Left ventricle myocardium inferior (tissue), 1 donor: Measurements from ENCODE around the gene MED15. TPM values are rescaled to one million over a fixed set of nuclear protein-coding genes. Genes with fewer than 3 reads are reported as not detected.

Experiments
- DNase-seq: peaks from one replicate; pipeline ENCODE4 v3.0.0-alpha.2; 2020
- H3K27ac ChIP-seq: fragments of 200-600 bp; replicated peaks from 2 replicates; pipeline ENCODE4 v1.8.0; 2021
- H3K27me3 ChIP-seq: fragments of 200-600 bp; 2 replicates; pipeline ENCODE4 v1.8.0; 2021; ENCODE audit warnings: low read depth
- H3K36me3 ChIP-seq: fragments of 200-600 bp; 2 replicates; pipeline ENCODE4 v1.8.0; 2021
- H3K4me1 ChIP-seq: fragments of 200-600 bp; 2 replicates; pipeline ENCODE4 v1.8.0; 2021
- H3K4me3 ChIP-seq: fragments of 200-600 bp; 2 replicates; pipeline ENCODE4 v1.8.0; 2021; ENCODE audit warnings: mild to moderate bottlenecking, moderate library complexity
- H3K9me3 ChIP-seq: fragments of 200-600 bp; replicated peaks from 2 replicates; pipeline ENCODE4 v1.8.0; 2021
- intact Hi-C: fragments of 100-400 bp; cut with micrococcal nuclease; formaldehyde crosslinking; loops from one replicate; pipeline ENCODE4 v1.11.0; 2022
- total RNA-seq: library from RNA; stranded (reverse); fragmentation: NEBNext Ultra II Directional; extraction: Animal tissue kit (Norgen Biotek cat#: 25700); gene quantifications from one replicate; pipeline ENCODE4 v1.2.1, GENCODE V29; 2021
- TF ChIP-seq, protein P1 (sequence below): fragments of 200-600 bp; IDR thresholded peaks from 2 replicates; pipeline ENCODE4 v1.8.0; 2021; ENCODE audit warnings: antibody characterized with exemption, mild to moderate bottlenecking, borderline replicate concordance
- donor health status: DM: no; HTN: yes; CAD: no; lungs with severe emphysema.

MED15 gene
- total RNA-seq, 1 donor from 2014 or later, result 40.3 TPM

DNA sequence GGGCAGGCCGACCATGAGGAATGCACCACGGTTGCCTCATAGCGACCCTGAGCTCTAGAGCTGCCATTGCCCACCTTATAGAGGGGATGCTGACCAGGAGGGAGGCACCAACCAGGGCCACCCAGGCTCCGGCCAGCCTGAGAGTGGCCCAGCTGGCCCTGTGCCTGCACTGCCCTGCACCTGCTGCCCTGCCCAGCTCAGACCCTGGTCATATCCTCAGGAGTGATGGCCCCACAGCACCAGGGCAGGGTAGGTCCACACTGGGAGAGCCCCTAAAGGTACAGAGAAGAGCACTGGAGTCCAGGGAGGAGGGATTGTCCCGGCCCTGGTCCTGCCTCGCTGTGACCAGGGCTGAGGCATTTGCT, 127.8 kb downstream of the MED15 start:
- peaks cover 65% of the 10 kb centered on the region for H3K27me3 ChIP-seq
- H3K4me3 ChIP-seq, result no peak overlapping the region
- intact Hi-C loops, result no loop called here
- no peak overlapping the region for H3K27ac ChIP-seq
- no peaks in the 10 kb centered on the region for H3K4me1 ChIP-seq
- no peaks in the 10 kb centered on the region for H3K36me3 ChIP-seq
- peaks cover 4% of the 10 kb centered on the region for H3K9me3 ChIP-seq
- DNase-seq, result no peak
- TF ChIP-seq, protein P1, sequence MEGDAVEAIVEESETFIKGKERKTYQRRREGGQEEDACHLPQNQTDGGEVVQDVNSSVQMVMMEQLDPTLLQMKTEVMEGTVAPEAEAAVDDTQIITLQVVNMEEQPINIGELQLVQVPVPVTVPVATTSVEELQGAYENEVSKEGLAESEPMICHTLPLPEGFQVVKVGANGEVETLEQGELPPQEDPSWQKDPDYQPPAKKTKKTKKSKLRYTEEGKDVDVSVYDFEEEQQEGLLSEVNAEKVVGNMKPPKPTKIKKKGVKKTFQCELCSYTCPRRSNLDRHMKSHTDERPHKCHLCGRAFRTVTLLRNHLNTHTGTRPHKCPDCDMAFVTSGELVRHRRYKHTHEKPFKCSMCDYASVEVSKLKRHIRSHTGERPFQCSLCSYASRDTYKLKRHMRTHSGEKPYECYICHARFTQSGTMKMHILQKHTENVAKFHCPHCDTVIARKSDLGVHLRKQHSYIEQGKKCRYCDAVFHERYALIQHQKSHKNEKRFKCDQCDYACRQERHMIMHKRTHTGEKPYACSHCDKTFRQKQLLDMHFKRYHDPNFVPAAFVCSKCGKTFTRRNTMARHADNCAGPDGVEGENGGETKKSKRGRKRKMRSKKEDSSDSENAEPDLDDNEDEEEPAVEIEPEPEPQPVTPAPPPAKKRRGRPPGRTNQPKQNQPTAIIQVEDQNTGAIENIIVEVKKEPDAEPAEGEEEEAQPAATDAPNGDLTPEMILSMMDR, result no peak

DNA sequence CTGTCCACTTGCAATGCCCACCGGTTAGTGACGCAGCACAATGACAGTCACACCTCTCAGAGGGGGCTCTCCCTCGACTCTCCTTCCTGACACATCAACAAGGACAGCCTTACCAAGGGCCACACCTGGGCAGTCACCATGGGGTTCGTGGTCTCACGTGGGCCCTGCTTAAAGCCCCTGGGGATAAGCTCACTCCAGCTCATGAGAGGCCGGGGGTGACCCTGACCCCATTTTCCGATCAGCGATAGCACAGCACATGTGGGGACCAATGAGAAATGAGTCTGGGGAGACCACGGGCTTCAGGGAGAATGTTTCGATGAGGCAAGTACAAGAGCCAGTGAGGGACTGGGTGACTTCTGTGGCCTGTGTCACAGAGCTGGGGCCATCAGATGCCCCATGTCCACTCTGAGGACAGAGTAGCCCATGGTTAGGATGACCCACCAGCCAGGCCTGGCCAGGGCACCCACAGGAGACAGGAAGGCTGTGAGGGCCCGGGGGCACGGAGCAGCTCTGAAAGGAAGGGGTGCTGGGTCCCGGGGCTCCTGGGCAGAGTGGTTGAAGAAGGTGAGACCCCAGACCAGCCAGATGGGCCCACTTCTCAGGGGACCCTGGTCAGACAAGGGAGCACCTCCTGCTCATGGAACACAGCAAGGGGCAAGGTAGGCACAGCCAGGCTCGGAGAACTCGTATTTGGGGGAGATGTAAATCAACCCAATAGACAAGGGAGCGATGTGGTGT, 128.8 kb downstream of the MED15 start:
- no peak for DNase-seq
- Histone ChIP-seq H3K9me3 (peaks cover 4% of the 10 kb centered on the region), H3K27me3 (peaks cover 74% of the 10 kb centered on the region), H3K4me1 (no peaks in the 10 kb centered on the region), H3K4me3 (no peak overlapping the region), H3K27ac (no peak overlapping the region), H3K36me3 (no peaks in the 10 kb centered on the region)
- TF ChIP-seq, protein P1, result no peak
- intact Hi-C loops, result no loop called here

DNA sequence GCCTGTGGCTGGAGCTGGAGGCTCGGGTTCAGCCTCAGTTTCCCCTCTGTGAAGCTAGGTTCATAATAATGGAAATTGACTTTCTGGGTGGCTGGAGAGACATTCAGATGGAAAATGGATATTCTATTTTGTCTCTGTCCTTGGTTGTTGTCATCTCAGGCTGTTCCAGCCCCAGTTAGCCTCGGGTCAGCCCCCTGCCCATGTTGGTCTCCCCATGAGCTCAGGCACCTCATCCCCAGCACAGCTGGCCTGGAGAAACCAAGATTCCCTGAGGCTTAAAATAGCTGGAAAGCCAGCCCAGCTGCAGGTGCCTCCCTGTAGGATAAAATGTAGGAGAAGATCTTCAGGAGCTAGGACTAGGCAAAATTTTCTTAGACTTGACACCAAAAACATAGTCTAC, 129.5 kb downstream of the MED15 start:
- TF ChIP-seq, protein P1, result no peak
- DNase-seq, result no peak
- H3K27ac ChIP-seq, result no peak overlapping the region
- peaks cover 77% of the 10 kb centered on the region for H3K27me3 ChIP-seq
- H3K9me3 ChIP-seq, result peaks cover 4% of the 10 kb centered on the region
- no peak overlapping the region for H3K4me3 ChIP-seq
- H3K4me1 ChIP-seq, result no peaks in the 10 kb centered on the region
- intact Hi-C loops, result no loop called here
- no peaks in the 10 kb centered on the region for H3K36me3 ChIP-seq

Other genes starting within 250 kb of the MED15 start
- 0.96 TPM for gene RTN4R, start 239.3 kb upstream of the MED15 start, total RNA-seq
- gene DGCR6L, start 187.6 kb upstream of the MED15 start, total RNA-seq, result 45.2 TPM
- gene ZNF74, start 113.5 kb upstream of the MED15 start, total RNA-seq, result 5.0 TPM
- 3.1 TPM for gene SCARF2, start 69.8 kb upstream of the MED15 start, total RNA-seq
- 16.1 TPM for gene KLHL22, start 11.8 kb upstream of the MED15 start, total RNA-seq